Brain microvascular endothelial cell (primary cell): ENCODE data around the gene TANC2.
A peak's percentile ranks its signal among the peaks of the same experiment; 100 is the strongest.

Source experiments
- DNase-seq: peaks from one replicate; pipeline ENCODE4 v3.0.0-alpha.2; 2020
- H3K27ac ChIP-seq: fragments of 250-450 bp; sonication (Bioruptor Pico); 2 replicates; pipeline ENCODE4 v1.5.1; 2020; ENCODE audit warnings: mild to moderate bottlenecking, moderate library complexity
- H3K27me3 ChIP-seq: fragments of 250-450 bp; sonication (Bioruptor Pico); replicated peaks from 2 replicates; pipeline ENCODE4 v1.5.1; 2020; ENCODE audit warnings: mild to moderate bottlenecking
- H3K36me3 ChIP-seq: fragments of 250-450 bp; sonication (Bioruptor Pico); replicated peaks from 2 replicates; pipeline ENCODE4 v1.5.1; 2020; ENCODE audit warnings: mild to moderate bottlenecking
- H3K4me3 ChIP-seq: 2 replicates; pipeline ENCODE4 v1.5.1; 2011; ENCODE audit warnings: low read depth, mild to moderate bottlenecking, control low read depth, low read length, moderate library complexity
- CTCF ChIP-seq: IDR thresholded peaks from 2 replicates; pipeline ENCODE4 v1.5.1; 2011; ENCODE audit warnings: low read depth, mild to moderate bottlenecking, moderate library complexity, low read length, control low read depth, inconsistent platforms; ENCODE audit errors: missing control alignments
- in situ Hi-C: cut with HindIII; loops from 2 replicates; pipeline ENCODE4 v1.10.0; 2017; ENCODE audit warnings: low sequenced_read_pairs, low pct_ligation_motif_present

Gene TANC2

GRCh38 chr17:62995377-62995885 lies 29.4 kb downstream of the TANC2 start:
- in situ Hi-C loops, result no loop called here
- TF ChIP-seq CTCF, result peak; percentile 84
- DNase-seq, result peak; percentile 43
- Histone ChIP-seq H3K27me3 (no peaks in the 10 kb centered on the region), H3K4me3 (no peak overlapping the region), H3K36me3 (no peaks in the 10 kb centered on the region), H3K27ac (no peak overlapping the region)

- no peak for DNase-seq
- no peaks in the 10 kb centered on the region for H3K36me3 ChIP-seq
- in situ Hi-C loops, result no loop called here
- H3K27ac ChIP-seq, result no peak overlapping the region
- no peak overlapping the region for H3K4me3 ChIP-seq
- H3K27me3 ChIP-seq, result no peaks in the 10 kb centered on the region
- no peak for TF ChIP-seq CTCF
These were observed 30.2 kb downstream of the TANC2 start for GRCh38 chr17:62996221-62996620.

- no peak for DNase-seq
- Histone ChIP-seq H3K27me3 (no peaks in the 10 kb centered on the region), H3K4me3 (no peak overlapping the region), H3K36me3 (no peaks in the 10 kb centered on the region), H3K27ac (no peak overlapping the region)
- in situ Hi-C loops, result no loop called here
- no peak for TF ChIP-seq CTCF
These were observed 32.1 kb downstream of the TANC2 start for GRCh38 chr17:62998166-62998565.

GRCh38 chr17:62998665-62999393 lies 32.8 kb downstream of the TANC2 start:
- Histone ChIP-seq H3K27ac (no peak overlapping the region), H3K36me3 (no peaks in the 10 kb centered on the region), H3K4me3 (no peak overlapping the region), H3K27me3 (no peaks in the 10 kb centered on the region)
- in situ Hi-C loops, result no loop called here
- TF ChIP-seq CTCF, result no peak
- DNase-seq, result no peak

GRCh38 chr17:62999736-63000135 lies 33.7 kb downstream of the TANC2 start:
- TF ChIP-seq CTCF, result no peak
- no peak for DNase-seq
- Histone ChIP-seq H3K27me3 (no peaks in the 10 kb centered on the region), H3K4me3 (no peak overlapping the region), H3K27ac (no peak overlapping the region), H3K36me3 (no peaks in the 10 kb centered on the region)
- in situ Hi-C loops, result no loop called here
